Loucy (cell line): ENCODE results near the gene SDK1.

Source experiments
- H2AFZ ChIP-seq: fragments of 200-600 bp; sonication (generic); 2 replicates; pipeline ENCODE4 v1.6.0; 2016; ENCODE audit warnings: antibody characterized with exemption, mild to moderate bottlenecking, low read length, moderate library complexity
- H3F3A ChIP-seq: fragments of 200-600 bp; 2 replicates; pipeline ENCODE4 v1.6.0; 2016; ENCODE audit warnings: antibody characterized with exemption, low read depth, mild to moderate bottlenecking
- H3K27me3 ChIP-seq: fragments of 200-600 bp; sonication (generic); 2 replicates; pipeline ENCODE4 v1.6.1; 2014; ENCODE audit warnings: low read length, mild to moderate bottlenecking; ENCODE audit not compliant: insufficient read depth, poor library complexity, severe bottlenecking
- H3K36me3 ChIP-seq: fragments of 200-600 bp; sonication (generic); 2 replicates; pipeline ENCODE4 v1.6.1; 2016; ENCODE audit warnings: low read length; ENCODE audit not compliant: insufficient read depth
- H3K4me1 ChIP-seq: fragments of 200-600 bp; sonication (generic); 2 replicates; pipeline ENCODE4 v1.5.1; 2014; ENCODE audit warnings: low read length, mild to moderate bottlenecking; ENCODE audit not compliant: insufficient read depth, poor library complexity, severe bottlenecking
- H3K4me2 ChIP-seq: fragments of 200-600 bp; sonication (generic); 2 replicates; pipeline ENCODE4 v1.6.0; 2014; ENCODE audit warnings: antibody characterized with exemption, low read length, low read depth, mild to moderate bottlenecking; ENCODE audit not compliant: poor library complexity, severe bottlenecking
- H3K4me3 ChIP-seq: fragments of 200-600 bp; sonication (generic); 2 replicates; pipeline ENCODE4 v1.5.1; 2014; ENCODE audit warnings: low read length, mild to moderate bottlenecking, mixed read lengths; ENCODE audit not compliant: poor library complexity, severe bottlenecking
- H3K79me2 ChIP-seq: fragments of 200-600 bp; sonication (generic); 2 replicates; pipeline ENCODE4 v1.6.1; 2014; ENCODE audit warnings: low read length; ENCODE audit not compliant: insufficient read depth
- H3K9ac ChIP-seq: fragments of 200-600 bp; sonication (generic); 2 replicates; pipeline ENCODE4 v1.6.0; 2014; ENCODE audit warnings: mild to moderate bottlenecking, low read depth, low read length, moderate library complexity; ENCODE audit not compliant: poor library complexity, severe bottlenecking
- H3K9me2 ChIP-seq: fragments of 200-600 bp; sonication (generic); replicated peaks from 2 replicates; pipeline ENCODE4 v1.6.1; 2016; ENCODE audit warnings: low read depth, low read length, mixed read lengths
- H3K9me3 ChIP-seq: fragments of 200-600 bp; sonication (generic); 2 replicates; pipeline ENCODE4 v1.6.1; 2014; ENCODE audit warnings: mild to moderate bottlenecking, antibody characterized with exemption, low read length, low read depth; ENCODE audit not compliant: insufficient read depth
- H4K20me1 ChIP-seq: fragments of 200-600 bp; sonication (generic); 2 replicates; pipeline ENCODE4 v1.6.0; 2014; ENCODE audit warnings: antibody characterized with exemption, low read length, mild to moderate bottlenecking; ENCODE audit not compliant: insufficient read depth, poor library complexity, severe bottlenecking
- EZH2phosphoT487 ChIP-seq: fragments of 200-600 bp; IDR thresholded peaks from 2 replicates; pipeline ENCODE4 v1.6.1; 2018; ENCODE audit warnings: antibody characterized with exemption, mild to moderate bottlenecking, moderate library complexity, borderline replicate concordance
- TF ChIP-seq, protein P1 (sequence below): fragments of 200-600 bp; sonication (generic); conservative IDR thresholded peaks from 2 replicates; pipeline ENCODE4 v1.5.1; 2014; ENCODE audit warnings: mild to moderate bottlenecking, antibody characterized with exemption, low read length

SDK1 gene

DNA sequence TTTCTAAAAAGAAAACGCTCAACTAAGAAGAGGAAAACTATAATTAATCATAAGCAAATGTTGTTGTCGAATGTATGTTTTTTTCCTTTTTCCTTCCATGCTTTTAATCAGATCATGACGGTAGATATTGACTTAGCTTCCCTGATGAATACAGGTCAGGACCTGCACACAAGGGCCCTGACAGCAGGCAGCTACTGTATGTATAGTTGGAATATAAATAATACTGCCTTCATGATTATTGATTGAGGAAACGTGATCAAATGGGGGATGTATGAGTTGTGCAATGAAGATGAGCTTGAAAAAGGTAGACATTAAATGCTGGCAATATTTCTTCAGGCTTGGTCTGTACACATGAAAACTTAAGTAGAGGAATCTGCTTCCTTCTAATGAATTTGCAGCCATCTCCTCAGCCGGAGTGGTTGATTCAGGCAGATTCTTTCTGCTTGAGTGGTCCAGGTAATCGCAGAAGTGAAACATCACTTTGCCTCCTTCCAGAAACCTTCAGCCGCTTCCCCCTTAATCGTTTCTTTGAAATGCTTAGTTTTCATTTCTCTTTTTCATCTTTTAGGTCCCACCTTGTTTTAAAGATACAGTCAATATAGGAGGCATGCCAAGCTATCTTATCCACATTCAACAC is 656.5 kb downstream of the SDK1 start:
- Histone ChIP-seq H3K9me3 (no peaks in the 10 kb centered on the region; the same call in 1 of the 2 replicates), H3F3A (no peaks in the 10 kb centered on the region), H3K79me2 (no peaks in the 10 kb centered on the region), H3K4me2 (no peak overlapping the region), H3K4me1 (no peaks in the 10 kb centered on the region), H3K36me3 (no peaks in the 10 kb centered on the region), H3K9me2 (no peaks in the 10 kb centered on the region), H4K20me1 (no peaks in the 10 kb centered on the region), H2AFZ (no peak overlapping the region), H3K4me3 (no peak overlapping the region), H3K27me3 (no peaks in the 10 kb centered on the region), H3K9ac (no peak overlapping the region)
- TF ChIP-seq EZH2phosphoT487 = no peak
- TF ChIP-seq, protein P1, sequence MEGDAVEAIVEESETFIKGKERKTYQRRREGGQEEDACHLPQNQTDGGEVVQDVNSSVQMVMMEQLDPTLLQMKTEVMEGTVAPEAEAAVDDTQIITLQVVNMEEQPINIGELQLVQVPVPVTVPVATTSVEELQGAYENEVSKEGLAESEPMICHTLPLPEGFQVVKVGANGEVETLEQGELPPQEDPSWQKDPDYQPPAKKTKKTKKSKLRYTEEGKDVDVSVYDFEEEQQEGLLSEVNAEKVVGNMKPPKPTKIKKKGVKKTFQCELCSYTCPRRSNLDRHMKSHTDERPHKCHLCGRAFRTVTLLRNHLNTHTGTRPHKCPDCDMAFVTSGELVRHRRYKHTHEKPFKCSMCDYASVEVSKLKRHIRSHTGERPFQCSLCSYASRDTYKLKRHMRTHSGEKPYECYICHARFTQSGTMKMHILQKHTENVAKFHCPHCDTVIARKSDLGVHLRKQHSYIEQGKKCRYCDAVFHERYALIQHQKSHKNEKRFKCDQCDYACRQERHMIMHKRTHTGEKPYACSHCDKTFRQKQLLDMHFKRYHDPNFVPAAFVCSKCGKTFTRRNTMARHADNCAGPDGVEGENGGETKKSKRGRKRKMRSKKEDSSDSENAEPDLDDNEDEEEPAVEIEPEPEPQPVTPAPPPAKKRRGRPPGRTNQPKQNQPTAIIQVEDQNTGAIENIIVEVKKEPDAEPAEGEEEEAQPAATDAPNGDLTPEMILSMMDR = no peak

DNA sequence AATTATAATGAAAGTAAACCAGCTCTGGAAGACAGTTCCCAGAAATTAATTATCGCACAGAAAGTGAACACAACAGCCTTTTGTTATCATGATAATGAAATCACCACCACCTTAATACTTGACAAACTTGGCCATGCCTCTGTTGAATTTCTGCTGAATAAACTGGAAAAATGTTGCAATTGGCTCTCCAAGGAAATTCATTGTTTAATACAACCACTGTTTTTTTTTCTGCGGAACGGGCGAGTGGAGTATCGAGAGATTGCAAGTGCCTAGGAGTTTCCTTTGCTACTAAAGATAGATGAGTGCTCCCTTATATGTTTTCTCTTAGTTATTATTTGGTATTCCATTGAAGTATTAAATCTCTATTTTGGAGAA is 657.0 kb downstream of the SDK1 start:
- H3K4me2 ChIP-seq = no peak overlapping the region
- H3K9me3 ChIP-seq = no peaks in the 10 kb centered on the region; the same call in 1 of the 2 replicates
- H3K9me2 ChIP-seq = no peaks in the 10 kb centered on the region
- TF ChIP-seq, protein P1 = no peak
- TF ChIP-seq EZH2phosphoT487 = no peak
- H3K79me2 ChIP-seq = no peaks in the 10 kb centered on the region
- no peak overlapping the region for H3K9ac ChIP-seq
- no peak overlapping the region for H2AFZ ChIP-seq
- no peaks in the 10 kb centered on the region for H3K4me1 ChIP-seq
- H3K36me3 ChIP-seq = no peaks in the 10 kb centered on the region
- H3K4me3 ChIP-seq = no peak overlapping the region
- no peaks in the 10 kb centered on the region for H3F3A ChIP-seq
- H4K20me1 ChIP-seq = no peaks in the 10 kb centered on the region
- H3K27me3 ChIP-seq = no peaks in the 10 kb centered on the region

DNA sequence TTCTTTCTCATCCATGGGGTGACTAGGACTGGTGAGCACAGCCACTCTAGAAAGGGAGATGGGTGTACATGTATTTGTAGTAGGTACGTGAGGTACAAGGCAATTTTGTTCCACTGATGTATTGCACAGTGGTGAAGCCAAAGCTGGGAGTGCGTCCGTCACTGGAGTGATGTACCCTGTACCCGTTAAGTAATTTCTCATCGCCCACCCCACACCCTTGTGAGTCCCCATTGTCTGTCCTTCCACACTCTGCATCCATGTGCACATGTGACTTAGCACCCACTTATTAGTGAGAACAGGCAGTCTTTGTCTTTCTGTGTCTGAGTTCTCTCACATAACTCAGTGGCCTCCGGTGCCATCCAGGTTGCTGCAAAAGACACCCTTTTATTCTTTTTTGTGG is 658.3 kb downstream of the SDK1 start:
- H3K4me1 ChIP-seq = no peaks in the 10 kb centered on the region
- no peaks in the 10 kb centered on the region for H3K9me2 ChIP-seq
- no peak overlapping the region for H3K4me3 ChIP-seq
- H3K79me2 ChIP-seq = no peaks in the 10 kb centered on the region
- no peak overlapping the region for H3K9ac ChIP-seq
- no peaks in the 10 kb centered on the region for H3K27me3 ChIP-seq
- no peak overlapping the region for H3K4me2 ChIP-seq
- H3K36me3 ChIP-seq = no peaks in the 10 kb centered on the region
- H2AFZ ChIP-seq = no peak overlapping the region
- TF ChIP-seq, protein P1 = no peak
- no peak for TF ChIP-seq EZH2phosphoT487
- H4K20me1 ChIP-seq = no peaks in the 10 kb centered on the region
- H3F3A ChIP-seq = no peaks in the 10 kb centered on the region
- H3K9me3 ChIP-seq = no peaks in the 10 kb centered on the region; the same call in 1 of the 2 replicates
